ENCODE results near the gene EEFSEC.

EEFSEC gene

DNA sequence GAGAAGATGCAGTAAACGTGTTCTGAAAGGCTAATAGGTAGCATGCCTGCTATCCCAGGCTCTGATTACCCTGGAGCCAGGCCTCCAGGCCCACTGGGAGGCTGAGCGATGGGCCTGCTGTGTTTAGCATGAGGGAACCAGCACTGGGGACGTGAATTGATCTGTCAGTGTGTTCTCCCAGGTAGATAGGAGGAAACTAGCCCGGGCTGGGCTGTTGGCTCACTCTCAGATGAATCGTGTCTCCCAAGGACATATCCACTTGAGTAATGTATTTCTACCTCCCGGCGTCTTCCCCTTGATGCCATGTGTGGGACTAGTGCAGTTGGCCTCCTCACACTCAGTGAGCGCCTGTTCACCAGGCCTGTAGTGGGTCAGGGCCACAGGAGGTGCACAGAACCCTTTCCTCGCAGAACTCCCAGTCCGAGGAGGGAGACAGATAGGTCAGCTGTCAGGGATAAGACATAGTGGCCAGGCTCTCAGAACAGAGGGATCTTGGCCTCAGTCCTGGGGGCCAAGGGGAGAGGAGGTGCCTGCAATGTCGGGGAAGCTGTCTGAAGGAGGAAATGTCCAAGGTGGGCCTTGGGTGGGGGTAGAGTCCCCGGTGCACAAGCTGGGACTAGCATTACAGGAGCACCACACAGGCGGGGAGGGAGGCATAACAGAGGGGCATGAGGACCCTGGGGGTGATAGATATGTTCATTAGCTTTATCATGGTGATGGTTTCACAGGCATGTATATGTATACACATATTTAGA, 201.7 kb downstream of the EEFSEC start:
- Mint-ChIP-seq H3K4me1 (ENCODE audit: low read depth) (no peaks in the 10 kb centered on the region), H3K9me3 (no peaks in the 10 kb centered on the region), H3K36me3 (ENCODE audit: low read depth) (no peaks in the 10 kb centered on the region), H3K4me3 (no peak overlapping the region), H3K27ac (no peak overlapping the region), H3K27me3 (ENCODE audit: low read depth) (no peaks in the 10 kb centered on the region)

DNA sequence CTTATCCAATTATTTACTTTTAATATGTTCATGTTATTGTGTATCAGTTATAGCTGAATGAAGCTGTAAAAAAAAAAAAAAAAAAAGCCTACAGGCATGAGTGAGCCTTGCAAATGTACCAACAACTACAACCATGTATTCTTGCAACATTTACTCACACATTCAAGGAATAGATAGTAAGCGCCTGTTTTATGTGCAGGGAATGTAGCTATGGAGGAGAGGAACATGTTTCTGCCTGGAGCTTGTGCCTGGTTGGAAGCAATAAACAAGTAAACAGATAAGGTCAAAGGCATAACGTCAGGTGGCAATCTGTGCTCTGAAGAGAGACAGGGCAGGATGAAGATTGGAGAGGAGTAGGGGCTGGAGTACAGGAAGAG, 202.2 kb downstream of the EEFSEC start:
- no peaks in the 10 kb centered on the region for H3K4me1 Mint-ChIP-seq (ENCODE audit: low read depth)
- no peak overlapping the region for H3K27ac Mint-ChIP-seq

DNA sequence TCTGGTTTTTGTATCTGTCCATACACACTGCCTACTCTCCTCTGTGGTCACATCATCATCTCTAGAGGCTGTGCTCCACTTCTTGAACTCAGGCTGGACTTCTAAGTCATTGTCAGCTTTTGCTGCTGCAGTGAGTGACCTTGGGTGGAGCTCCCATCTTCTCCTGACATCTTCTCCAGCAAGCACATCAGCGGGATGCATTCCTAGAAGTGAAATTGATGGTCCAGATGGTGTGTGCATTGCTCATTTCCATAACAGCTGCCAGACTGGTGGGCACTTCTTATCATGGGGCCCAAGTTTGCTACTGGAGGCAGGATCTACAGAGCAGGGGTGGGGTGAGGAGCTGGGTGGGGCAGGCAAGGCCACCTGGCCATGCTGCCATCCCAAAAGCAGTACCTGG, 203.5 kb downstream of the EEFSEC start:
- no peaks in the 10 kb centered on the region for H3K9me3 Mint-ChIP-seq

More for the DNA sequence above, 202.2 kb downstream of the EEFSEC start:
- Mint-ChIP-seq H3K4me3 (no peak overlapping the region), H3K27me3 (ENCODE audit: low read depth) (no peaks in the 10 kb centered on the region), H3K9me3 (no peaks in the 10 kb centered on the region), H3K36me3 (ENCODE audit: low read depth) (no peaks in the 10 kb centered on the region)

DNA sequence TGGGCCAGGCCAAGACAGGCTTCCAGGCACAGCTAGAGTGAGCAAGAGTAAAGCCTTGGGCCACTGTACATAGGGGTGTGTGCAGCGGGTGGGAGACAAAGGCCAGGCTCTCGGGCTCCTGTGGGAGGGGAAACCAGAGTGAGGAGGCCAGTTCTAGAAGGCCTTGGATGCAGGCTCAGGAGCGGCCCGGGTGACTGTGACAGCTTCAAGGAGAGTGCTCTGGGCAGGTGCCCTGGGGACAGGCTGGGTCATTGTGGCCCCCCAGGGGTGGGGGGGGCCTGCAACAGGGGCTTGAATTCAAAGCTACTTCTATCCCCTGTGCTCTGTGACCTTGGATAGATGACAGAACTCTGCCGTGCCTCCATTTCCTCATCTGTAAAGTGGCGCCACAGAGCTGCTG, 204.3 kb downstream of the EEFSEC start:
- Mint-ChIP-seq H3K27ac (no peak overlapping the region), H3K4me1 (ENCODE audit: low read depth) (no peaks in the 10 kb centered on the region), H3K4me3 (no peak overlapping the region), H3K9me3 (no peaks in the 10 kb centered on the region), H3K27me3 (ENCODE audit: low read depth) (no peaks in the 10 kb centered on the region), H3K36me3 (ENCODE audit: low read depth) (no peaks in the 10 kb centered on the region)

More for the DNA sequence above, 203.5 kb downstream of the EEFSEC start:
- Mint-ChIP-seq H3K27ac (no peak overlapping the region), H3K36me3 (ENCODE audit: low read depth) (no peaks in the 10 kb centered on the region), H3K27me3 (ENCODE audit: low read depth) (no peaks in the 10 kb centered on the region), H3K4me1 (ENCODE audit: low read depth) (no peaks in the 10 kb centered on the region), H3K4me3 (no peak overlapping the region)

DNA sequence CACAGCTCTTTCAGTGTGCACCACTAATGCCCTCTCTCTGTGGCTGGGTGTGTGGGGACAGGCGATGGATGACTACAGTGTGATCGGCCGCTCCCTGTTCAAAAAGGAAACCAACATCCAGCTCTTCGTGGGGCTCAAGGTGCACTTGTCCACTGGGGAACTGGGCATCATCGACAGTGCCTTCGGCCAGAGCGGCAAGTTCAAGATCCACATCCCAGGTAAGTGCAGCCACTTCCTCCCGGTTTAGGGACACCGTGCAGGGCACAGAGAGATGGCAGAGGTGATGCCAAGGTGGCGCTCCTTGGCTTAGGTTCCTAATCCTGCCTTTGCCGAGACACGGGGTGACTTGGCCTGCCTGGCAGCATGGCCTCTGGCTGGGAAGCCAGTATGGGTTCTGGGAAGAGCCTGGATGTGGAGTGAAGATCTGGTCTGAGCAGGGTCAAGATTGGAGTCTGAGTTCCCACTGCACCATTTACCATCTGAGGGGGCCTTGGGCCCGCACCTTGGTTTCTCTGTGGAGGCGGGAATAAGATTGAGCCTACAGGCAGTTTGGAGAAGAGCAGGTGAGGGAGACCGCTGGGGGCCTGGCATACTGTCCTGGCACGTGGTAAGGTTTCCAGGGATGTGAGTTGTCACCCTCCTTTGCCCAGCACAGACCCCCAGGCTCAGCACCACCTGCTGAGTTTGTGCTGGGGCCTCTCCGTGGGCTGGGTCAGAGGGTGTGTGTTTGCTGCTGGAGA, 205.0 kb downstream of the EEFSEC start:
- Mint-ChIP-seq H3K27me3 (ENCODE audit: low read depth) (no peaks in the 10 kb centered on the region), H3K4me3 (no peak overlapping the region)

DNA sequence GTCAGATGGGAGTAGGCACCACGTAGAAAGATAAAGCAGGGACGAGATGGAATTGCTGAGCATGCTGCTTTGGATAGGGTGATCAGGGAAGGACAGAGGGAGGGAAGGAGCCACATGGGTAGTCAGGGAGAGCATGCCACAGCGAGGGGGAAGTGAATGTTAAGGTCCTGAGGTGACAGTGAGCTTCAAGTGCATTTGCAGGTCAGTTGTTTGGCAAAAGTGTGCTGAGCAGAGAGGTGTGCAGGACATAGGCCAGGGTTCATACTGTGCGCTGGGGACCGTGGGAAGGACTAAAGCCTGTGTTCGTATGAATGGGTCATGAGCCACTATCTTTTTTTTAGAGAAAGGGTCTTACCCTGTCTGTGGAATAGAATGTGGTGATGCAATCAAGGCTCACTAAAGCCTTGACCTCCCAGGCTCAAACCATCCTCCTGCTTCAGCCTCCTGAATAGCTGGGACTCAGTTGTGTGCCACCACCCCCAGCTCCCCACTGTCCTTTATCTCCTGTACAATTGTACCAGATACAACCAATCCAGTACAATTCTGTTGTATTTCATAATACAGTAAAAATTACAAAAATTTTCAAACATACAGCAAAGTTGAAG, 205.9 kb downstream of the EEFSEC start:
- Mint-ChIP-seq H3K9me3 (no peaks in the 10 kb centered on the region), H3K36me3 (ENCODE audit: low read depth) (no peaks in the 10 kb centered on the region), H3K27me3 (ENCODE audit: low read depth) (no peaks in the 10 kb centered on the region), H3K27ac (no peak overlapping the region), H3K4me3 (no peak overlapping the region), H3K4me1 (ENCODE audit: low read depth) (no peaks in the 10 kb centered on the region)

More for the DNA sequence above, 205.0 kb downstream of the EEFSEC start:
- no peaks in the 10 kb centered on the region for H3K36me3 Mint-ChIP-seq (ENCODE audit: low read depth)
- no peaks in the 10 kb centered on the region for H3K9me3 Mint-ChIP-seq
- H3K4me1 Mint-ChIP-seq (ENCODE audit: low read depth): no peaks in the 10 kb centered on the region
- no peak overlapping the region for H3K27ac Mint-ChIP-seq

DNA sequence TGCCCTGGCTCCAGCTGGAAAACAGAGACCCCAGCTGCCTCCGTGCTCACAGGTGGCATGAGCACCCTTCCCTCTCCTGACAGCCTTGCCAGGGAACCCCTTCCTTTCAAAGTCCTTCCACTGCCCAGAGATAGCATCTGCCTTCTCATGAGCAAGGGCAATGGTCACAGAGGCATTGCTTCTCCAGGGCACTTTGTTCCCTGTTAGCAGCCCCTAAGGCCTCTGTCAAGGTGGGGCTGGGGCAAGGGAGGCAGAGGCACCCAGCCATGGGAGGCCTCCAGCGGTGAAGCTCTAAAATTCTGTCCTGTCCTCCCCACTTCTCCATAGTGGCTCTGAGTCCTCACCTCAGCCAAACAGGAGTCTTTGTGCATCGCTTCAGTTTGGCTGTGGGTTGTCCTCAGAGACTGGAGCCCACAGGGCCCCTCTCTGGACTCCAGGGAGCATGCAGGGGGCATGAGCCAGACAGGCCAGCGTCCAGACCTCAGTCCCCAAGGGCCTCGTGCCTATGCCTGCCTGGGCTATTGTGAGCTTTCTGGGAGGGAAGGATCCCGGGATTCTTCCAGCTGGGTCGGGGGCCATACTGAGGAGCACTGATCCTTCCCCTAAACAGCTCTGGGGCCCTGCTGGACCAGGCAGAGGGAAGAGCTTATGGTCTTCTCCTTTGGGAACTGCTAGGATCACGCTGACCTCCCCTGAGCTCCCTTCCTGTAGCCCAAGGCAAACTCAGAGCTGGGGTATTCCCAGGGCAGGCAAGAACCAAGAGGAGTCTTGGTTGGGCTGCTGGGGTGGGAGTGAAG, 206.8 kb downstream of the EEFSEC start:
- no peaks in the 10 kb centered on the region for H3K4me1 Mint-ChIP-seq (ENCODE audit: low read depth)

DNA sequence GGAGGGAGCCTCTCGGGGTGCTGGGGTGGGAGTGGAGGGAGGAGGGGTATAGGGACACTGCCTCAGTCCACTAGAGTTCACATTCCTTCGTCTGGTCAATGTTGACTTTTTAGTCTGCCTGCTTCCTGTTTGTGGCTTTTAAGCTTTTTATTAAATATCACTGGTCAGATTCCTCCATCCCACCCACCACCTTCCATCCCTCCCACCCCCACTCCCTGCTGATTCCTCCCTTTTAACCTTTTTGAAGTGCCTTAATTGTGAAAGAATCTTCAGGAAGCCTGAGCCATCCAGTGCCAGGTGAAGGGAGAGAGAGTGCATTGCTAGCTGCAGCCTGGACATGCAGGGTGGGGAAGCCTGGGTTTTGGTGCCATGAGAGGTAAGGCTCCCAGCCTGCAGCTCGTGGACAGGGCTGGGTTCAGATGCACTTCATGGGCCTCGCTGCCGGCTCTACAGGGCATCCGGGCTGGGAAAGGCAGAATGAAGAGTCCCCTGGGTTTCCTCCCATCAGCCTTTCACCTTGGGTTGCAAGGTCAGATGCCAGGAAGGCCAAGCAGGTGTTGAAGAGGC, 207.5 kb downstream of the EEFSEC start:
- Mint-ChIP-seq H3K9me3 (no peaks in the 10 kb centered on the region), H3K36me3 (ENCODE audit: low read depth) (no peaks in the 10 kb centered on the region), H3K4me3 (no peak overlapping the region), H3K27ac (no peak overlapping the region), H3K4me1 (ENCODE audit: low read depth) (no peaks in the 10 kb centered on the region), H3K27me3 (ENCODE audit: low read depth) (no peaks in the 10 kb centered on the region)

More for the DNA sequence above, 206.8 kb downstream of the EEFSEC start:
- Mint-ChIP-seq H3K27me3 (ENCODE audit: low read depth) (no peaks in the 10 kb centered on the region), H3K36me3 (ENCODE audit: low read depth) (no peaks in the 10 kb centered on the region), H3K4me3 (no peak overlapping the region), H3K27ac (no peak overlapping the region), H3K9me3 (no peaks in the 10 kb centered on the region)

DNA sequence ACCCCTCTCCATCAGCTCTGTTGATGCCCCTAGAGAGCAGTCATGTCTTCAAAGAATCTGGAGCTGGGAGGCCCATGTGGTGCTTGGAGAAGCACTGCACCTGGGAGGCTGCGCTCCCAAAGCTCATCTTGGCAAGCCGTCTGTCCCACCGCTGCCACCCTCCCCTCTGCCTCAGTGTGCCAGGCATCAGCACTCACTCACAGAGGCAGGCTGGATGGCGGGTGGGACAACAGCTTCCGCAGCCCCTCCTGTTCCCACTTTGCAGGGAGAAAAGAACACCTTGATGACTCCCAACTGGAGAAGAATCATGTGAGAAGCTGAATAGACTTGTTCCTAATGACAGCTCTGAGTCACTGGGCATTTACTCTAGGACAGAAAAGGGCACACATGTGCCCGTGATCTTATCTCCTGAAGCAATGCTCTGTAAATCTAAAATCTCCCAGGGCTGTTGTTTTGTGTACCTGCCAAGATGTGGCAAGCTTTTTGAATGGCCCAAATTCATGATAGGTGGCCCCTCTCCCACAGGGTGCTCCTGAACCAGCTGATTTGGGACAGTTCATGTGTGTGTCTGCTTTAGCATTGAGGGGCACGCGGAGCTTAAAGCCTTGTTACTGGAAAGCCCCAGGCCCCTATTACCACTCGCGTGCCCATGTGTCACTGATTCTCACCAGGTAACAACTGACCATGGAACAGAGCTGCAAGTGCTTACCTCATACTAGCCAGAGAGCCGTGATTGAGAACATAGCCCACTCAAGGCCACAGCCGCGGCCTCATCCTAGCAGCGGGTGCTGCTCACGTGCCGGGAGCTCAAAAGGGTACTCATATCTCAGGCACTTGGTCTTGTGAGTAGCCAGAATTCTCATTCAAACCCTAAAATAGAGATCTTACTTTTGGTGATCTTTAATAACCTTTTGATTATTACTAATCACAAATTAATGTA, 209.0 kb downstream of the EEFSEC start:
- Mint-ChIP-seq H3K4me3 (no peak overlapping the region), H3K36me3 (ENCODE audit: low read depth) (no peaks in the 10 kb centered on the region), H3K27me3 (ENCODE audit: low read depth) (no peaks in the 10 kb centered on the region), H3K9me3 (no peaks in the 10 kb centered on the region), H3K27ac (no peak overlapping the region), H3K4me1 (ENCODE audit: low read depth) (no peaks in the 10 kb centered on the region)

DNA sequence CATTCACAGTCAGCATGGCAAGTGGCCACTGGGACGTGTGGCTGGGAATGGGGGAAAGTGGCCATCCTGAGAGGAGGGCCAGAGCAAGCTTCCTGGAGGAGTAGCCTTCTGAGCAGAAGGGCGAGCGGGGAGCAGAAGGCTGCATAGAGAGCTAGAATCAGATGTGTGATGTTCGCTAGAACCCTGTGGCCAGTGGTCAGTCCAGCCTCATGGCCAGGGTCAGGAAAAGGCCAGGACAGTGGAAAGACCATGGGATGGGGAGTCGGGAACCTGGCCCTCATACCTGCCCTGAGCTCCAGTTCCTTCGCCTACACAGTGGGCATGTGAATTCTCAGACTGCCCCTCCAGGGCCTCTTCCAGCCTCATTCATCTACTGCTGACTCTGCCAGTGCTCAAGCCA, 211.0 kb downstream of the EEFSEC start:
- no peaks in the 10 kb centered on the region for H3K9me3 Mint-ChIP-seq
- H3K4me3 Mint-ChIP-seq: no peak overlapping the region
- no peaks in the 10 kb centered on the region for H3K4me1 Mint-ChIP-seq (ENCODE audit: low read depth)
- H3K27ac Mint-ChIP-seq: no peak overlapping the region
- H3K27me3 Mint-ChIP-seq (ENCODE audit: low read depth): no peaks in the 10 kb centered on the region
- no peaks in the 10 kb centered on the region for H3K36me3 Mint-ChIP-seq (ENCODE audit: low read depth)

DNA sequence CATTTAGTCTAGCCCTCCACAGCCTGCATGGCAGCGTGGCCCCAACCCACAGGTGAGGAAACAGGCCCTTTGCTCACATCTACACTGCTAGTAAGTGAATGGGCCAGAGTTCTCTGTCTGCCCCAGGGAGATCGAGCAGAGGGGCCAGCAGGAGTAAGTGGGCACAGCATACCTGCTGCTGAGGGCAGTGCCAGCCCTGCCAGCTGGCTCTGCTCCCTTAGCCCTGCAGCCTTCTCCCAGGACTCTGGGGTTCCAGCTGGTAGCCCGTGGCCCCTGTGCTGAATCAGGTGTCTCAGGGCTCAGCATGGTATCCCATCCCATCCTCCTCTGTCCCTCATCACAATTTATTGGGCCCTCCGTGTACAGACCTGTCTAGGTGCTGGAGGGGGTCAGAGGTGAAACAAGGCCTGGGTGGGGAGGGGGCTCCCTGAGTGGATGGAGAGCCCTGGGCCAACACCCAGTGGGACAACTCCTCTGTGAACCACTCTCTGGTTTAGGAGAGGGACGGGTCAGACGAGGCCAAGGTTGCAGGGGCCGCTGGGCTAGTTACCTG, 211.6 kb downstream of the EEFSEC start:
- no peaks in the 10 kb centered on the region for H3K4me1 Mint-ChIP-seq (ENCODE audit: low read depth)
- no peaks in the 10 kb centered on the region for H3K36me3 Mint-ChIP-seq (ENCODE audit: low read depth)

DNA sequence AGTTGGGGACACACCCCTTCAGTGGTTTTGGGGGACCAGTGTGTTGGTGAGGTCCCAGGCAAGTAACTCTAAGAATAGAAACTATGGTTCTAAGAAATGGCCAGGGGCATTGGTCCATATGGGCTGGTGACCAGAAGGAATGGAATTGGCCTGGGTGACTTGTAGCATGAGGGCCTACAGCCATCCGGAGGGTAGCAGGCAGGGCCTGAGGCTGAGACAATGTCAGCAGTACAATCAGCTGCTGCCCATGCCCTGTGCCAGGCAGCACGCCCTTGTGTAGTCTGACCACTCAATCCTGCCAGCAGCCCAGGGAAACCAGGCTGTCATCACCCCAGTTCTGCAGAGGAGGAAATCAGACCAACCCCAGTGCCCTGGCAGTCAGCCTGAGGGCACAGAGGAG, 212.9 kb downstream of the EEFSEC start:
- no peak overlapping the region for H3K4me3 Mint-ChIP-seq
- no peaks in the 10 kb centered on the region for H3K36me3 Mint-ChIP-seq (ENCODE audit: low read depth)
- no peak overlapping the region for H3K27ac Mint-ChIP-seq
- H3K9me3 Mint-ChIP-seq: no peaks in the 10 kb centered on the region
- no peaks in the 10 kb centered on the region for H3K4me1 Mint-ChIP-seq (ENCODE audit: low read depth)
- no peaks in the 10 kb centered on the region for H3K27me3 Mint-ChIP-seq (ENCODE audit: low read depth)

More for the DNA sequence above, 211.6 kb downstream of the EEFSEC start:
- no peaks in the 10 kb centered on the region for H3K9me3 Mint-ChIP-seq
- H3K27me3 Mint-ChIP-seq (ENCODE audit: low read depth): no peaks in the 10 kb centered on the region
- no peak overlapping the region for H3K27ac Mint-ChIP-seq
- H3K4me3 Mint-ChIP-seq: no peak overlapping the region

DNA sequence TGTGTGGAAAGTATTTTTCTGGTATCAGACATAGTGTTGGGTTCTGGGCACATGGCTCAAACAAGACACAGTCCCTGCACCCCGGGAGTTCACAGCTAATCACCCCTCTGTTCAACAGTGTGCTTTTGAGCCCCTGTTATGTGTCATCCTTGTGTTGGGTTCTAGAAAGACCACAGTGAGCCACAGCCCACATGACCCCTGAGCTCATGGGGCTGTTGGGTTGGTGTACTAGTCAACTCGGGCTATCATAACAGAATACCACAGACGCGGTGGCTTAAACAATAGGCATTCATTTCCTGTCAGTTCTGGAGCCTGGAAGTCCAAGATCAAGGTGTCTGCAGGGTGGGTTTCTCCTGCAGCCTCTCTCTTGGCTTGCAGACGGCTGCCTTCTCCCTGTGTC, 213.4 kb downstream of the EEFSEC start:
- no peak overlapping the region for H3K4me3 Mint-ChIP-seq

More for the DNA sequence above, 213.4 kb downstream of the EEFSEC start:
- H3K4me1 Mint-ChIP-seq (ENCODE audit: low read depth): no peaks in the 10 kb centered on the region
- H3K27me3 Mint-ChIP-seq (ENCODE audit: low read depth): no peaks in the 10 kb centered on the region
- no peak overlapping the region for H3K27ac Mint-ChIP-seq
- H3K36me3 Mint-ChIP-seq (ENCODE audit: low read depth): no peaks in the 10 kb centered on the region
- H3K9me3 Mint-ChIP-seq: no peaks in the 10 kb centered on the region

Measured in T-helper 1 cell treated with Interleukin-12 subunit alpha and Interleukin-12 subunit beta and Interleukin-4 antibody, amounts not matched to agents 30 μg/mL and 1 μg/mL, for 36 hours (primary cell).